DMS153 treated with DMSO at 0.1 percent for 48 hours (cell line): ENCODE measurements around the gene KCNA10.

Experiments
- DNase-seq: peaks from one replicate; lab custom pipeline; 2025; ENCODE audit not compliant: unreplicated experiment; lab: John Stamatoyannopoulos, UW

KCNA10 gene

GRCh38 chr1:110519125-110519810 lies at the start of gene KCNA10:
TSS of gene KCNA10 (minus strand) at chr1:110519175. CDS start at chr1:110518787, 388 bp downstream.
- DNase-seq: no peak

GRCh38 chr1:110566836-110567235 lies 47.9 kb upstream of the KCNA10 start:
- DNase-seq: no peak

GRCh38 chr1:110565565-110565964 lies 46.6 kb upstream of the KCNA10 start:
- DNase-seq: no peak

- DNase-seq: no peak
These were observed 44.1 kb upstream of the KCNA10 start for GRCh38 chr1:110563089-110563488.

- no peak for DNase-seq
These were observed 42.6 kb upstream of the KCNA10 start for GRCh38 chr1:110561596-110561995.

- no peak for DNase-seq
These were observed 40.2 kb upstream of the KCNA10 start for GRCh38 chr1:110559157-110559556.

- no peak for DNase-seq
These were observed 38.5 kb upstream of the KCNA10 start for GRCh38 chr1:110557481-110557880.

- no peak for DNase-seq
These were observed 37.5 kb upstream of the KCNA10 start for GRCh38 chr1:110556471-110556807.

GRCh38 chr1:110555807-110556470 lies 37.0 kb upstream of the KCNA10 start:
- no peak for DNase-seq

- DNase-seq: no peak
These were observed 36.2 kb upstream of the KCNA10 start for GRCh38 chr1:110554871-110555801.

- DNase-seq: no peak
These were observed 32.4 kb upstream of the KCNA10 start for GRCh38 chr1:110551278-110551809.

GRCh38 chr1:110549831-110550230 lies 30.9 kb upstream of the KCNA10 start:
- no peak for DNase-seq

GRCh38 chr1:110548381-110548780 lies 29.4 kb upstream of the KCNA10 start:
- peak; percentile 48 for DNase-seq

GRCh38 chr1:110547017-110547416 lies 28.0 kb upstream of the KCNA10 start:
- no peak for DNase-seq

GRCh38 chr1:110545492-110545891 lies 26.5 kb upstream of the KCNA10 start:
- DNase-seq: no peak

GRCh38 chr1:110544753-110545152 lies 25.8 kb upstream of the KCNA10 start:
- no peak for DNase-seq

- no peak for DNase-seq
These were observed 23.8 kb upstream of the KCNA10 start for GRCh38 chr1:110542725-110543124.

- no peak for DNase-seq
These were observed 23.0 kb upstream of the KCNA10 start for GRCh38 chr1:110541906-110542395.

GRCh38 chr1:110540891-110541685 lies 22.1 kb upstream of the KCNA10 start:
- DNase-seq: no peak

GRCh38 chr1:110538921-110539320 lies 19.9 kb upstream of the KCNA10 start:
- DNase-seq: no peak
